Loucy (cell line): ENCODE data around the gene FSTL3.

Source experiments
- EZH2phosphoT487 ChIP-seq: fragments of 200-600 bp; IDR thresholded peaks from 2 replicates; pipeline ENCODE4 v1.6.1; 2018; ENCODE audit warnings: antibody characterized with exemption, mild to moderate bottlenecking, moderate library complexity, borderline replicate concordance
- TF ChIP-seq, protein P1 (sequence below): fragments of 200-600 bp; sonication (generic); conservative IDR thresholded peaks from 2 replicates; pipeline ENCODE4 v1.5.1; 2014; ENCODE audit warnings: mild to moderate bottlenecking, antibody characterized with exemption, low read length

DNA sequence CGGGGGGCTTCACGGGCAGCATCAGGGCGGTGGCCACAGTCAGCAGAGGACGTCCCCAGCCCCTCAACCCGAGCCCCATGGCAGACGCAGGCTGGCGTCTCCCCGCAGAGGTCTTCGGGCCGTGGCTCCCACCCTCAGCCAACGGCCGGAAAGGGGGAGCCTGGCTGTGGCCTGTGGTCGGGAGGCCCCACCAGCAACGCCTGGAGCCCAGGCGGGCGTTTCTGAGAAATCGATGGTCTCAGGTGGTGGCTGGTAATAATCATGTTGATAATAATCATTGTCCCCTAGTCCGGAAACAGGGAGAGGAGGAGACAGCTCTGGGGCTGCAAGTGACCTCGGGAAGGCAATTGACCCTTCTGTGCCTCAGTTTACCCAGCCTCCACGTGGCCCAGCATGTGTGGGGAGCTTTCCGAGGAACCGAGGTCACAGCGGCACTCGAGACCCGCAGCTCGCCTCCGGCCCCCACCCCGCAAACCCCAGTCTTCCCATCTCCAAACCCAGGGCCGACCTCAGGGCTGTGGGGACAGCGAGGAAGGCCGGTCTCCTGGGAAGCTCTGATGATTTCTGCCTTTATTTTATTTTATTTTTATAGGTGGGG, 19.3 kb downstream of the FSTL3 start, which contains the start of gene PRSS57:
- TF ChIP-seq, protein P1, sequence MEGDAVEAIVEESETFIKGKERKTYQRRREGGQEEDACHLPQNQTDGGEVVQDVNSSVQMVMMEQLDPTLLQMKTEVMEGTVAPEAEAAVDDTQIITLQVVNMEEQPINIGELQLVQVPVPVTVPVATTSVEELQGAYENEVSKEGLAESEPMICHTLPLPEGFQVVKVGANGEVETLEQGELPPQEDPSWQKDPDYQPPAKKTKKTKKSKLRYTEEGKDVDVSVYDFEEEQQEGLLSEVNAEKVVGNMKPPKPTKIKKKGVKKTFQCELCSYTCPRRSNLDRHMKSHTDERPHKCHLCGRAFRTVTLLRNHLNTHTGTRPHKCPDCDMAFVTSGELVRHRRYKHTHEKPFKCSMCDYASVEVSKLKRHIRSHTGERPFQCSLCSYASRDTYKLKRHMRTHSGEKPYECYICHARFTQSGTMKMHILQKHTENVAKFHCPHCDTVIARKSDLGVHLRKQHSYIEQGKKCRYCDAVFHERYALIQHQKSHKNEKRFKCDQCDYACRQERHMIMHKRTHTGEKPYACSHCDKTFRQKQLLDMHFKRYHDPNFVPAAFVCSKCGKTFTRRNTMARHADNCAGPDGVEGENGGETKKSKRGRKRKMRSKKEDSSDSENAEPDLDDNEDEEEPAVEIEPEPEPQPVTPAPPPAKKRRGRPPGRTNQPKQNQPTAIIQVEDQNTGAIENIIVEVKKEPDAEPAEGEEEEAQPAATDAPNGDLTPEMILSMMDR, result no peak
- no peak for TF ChIP-seq EZH2phosphoT487
